ENCODE measurements around the gene MS4A14. TPM values are rescaled to one million over a fixed set of nuclear protein-coding genes. Genes with fewer than 3 reads are reported as not detected.

MS4A14 gene
- total RNA-seq, 1 experiment from 2014 or later, result not detected

DNA sequence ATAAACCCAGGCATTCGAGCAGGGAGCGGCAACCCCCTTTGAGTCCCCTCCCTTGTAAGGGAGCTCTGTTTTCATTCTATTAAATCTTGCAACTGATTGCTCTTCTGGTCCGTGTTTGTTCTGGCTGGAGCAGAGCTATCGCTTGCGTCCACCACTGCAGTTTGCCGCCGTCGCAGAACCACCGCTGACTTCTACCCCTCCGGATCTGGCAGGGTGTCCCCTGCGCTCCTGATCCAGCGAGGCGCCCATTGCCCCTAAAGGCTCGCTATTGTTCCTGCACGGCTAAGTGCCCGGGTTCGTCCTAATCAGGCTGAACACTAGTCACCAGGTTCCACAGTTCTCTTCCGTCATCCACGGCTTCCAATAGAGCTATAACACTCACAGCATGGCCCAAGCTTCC lies 28.4 kb upstream of the MS4A14 start:
- ChIA-PET CTCF (no interaction called here), POLR2A (ENCODE audit: unreplicated experiment) (no interaction called here)
- H3K9me2 ChIP-seq (ENCODE audit: insufficient read depth), result no peaks in the 10 kb centered on the region
- no peak overlapping the region for H3K4me2 ChIP-seq
- H3K4me3 ChIP-seq, result no peak overlapping the region
- no peaks in the 10 kb centered on the region for H3K79me2 ChIP-seq (ENCODE audit: low read depth)
- H2AFZ ChIP-seq, result no peak overlapping the region
- peaks cover 63% of the 10 kb centered on the region for H3K27me3 ChIP-seq (ENCODE audit: insufficient read depth, low read depth)
- H3F3A ChIP-seq (ENCODE audit: insufficient read depth, low read depth), result no peaks in the 10 kb centered on the region
- peaks cover 12% of the 10 kb centered on the region; the same call in 1 of the 2 replicates for H3K4me1 ChIP-seq (replicated peaks; ENCODE audit: insufficient read depth)
- H3K36me3 ChIP-seq (ENCODE audit: low read depth), result no peaks in the 10 kb centered on the region
- intact Hi-C loops (cut with micrococcal nuclease; ENCODE audit: unreplicated experiment), result loop anchor here (10.0 kb wide), 1 partner anchor 117 kb away; no protein-coding TSS in a partner anchor
- no TSS peak for BruUV-seq (replicated peaks)
- H3K27ac ChIP-seq, result no peak overlapping the region
- H4K20me1 ChIP-seq (ENCODE audit: insufficient read depth), result no peaks in the 10 kb centered on the region; the same call in 1 of the 2 replicates
- no peak for DNase-seq
- no peak for TF ChIP-seq EZH2 (IDR thresholded peaks at IDR 0.05; ENCODE audit: low read depth)
- TF ChIP-seq, protein P1, sequence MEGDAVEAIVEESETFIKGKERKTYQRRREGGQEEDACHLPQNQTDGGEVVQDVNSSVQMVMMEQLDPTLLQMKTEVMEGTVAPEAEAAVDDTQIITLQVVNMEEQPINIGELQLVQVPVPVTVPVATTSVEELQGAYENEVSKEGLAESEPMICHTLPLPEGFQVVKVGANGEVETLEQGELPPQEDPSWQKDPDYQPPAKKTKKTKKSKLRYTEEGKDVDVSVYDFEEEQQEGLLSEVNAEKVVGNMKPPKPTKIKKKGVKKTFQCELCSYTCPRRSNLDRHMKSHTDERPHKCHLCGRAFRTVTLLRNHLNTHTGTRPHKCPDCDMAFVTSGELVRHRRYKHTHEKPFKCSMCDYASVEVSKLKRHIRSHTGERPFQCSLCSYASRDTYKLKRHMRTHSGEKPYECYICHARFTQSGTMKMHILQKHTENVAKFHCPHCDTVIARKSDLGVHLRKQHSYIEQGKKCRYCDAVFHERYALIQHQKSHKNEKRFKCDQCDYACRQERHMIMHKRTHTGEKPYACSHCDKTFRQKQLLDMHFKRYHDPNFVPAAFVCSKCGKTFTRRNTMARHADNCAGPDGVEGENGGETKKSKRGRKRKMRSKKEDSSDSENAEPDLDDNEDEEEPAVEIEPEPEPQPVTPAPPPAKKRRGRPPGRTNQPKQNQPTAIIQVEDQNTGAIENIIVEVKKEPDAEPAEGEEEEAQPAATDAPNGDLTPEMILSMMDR (conservative IDR thresholded peaks at IDR 0.05), result no peak
- peaks cover 3% of the 10 kb centered on the region; the same call in 1 of the 2 replicates for H3K9me3 ChIP-seq (ENCODE audit: insufficient read depth, low read depth)

DNA sequence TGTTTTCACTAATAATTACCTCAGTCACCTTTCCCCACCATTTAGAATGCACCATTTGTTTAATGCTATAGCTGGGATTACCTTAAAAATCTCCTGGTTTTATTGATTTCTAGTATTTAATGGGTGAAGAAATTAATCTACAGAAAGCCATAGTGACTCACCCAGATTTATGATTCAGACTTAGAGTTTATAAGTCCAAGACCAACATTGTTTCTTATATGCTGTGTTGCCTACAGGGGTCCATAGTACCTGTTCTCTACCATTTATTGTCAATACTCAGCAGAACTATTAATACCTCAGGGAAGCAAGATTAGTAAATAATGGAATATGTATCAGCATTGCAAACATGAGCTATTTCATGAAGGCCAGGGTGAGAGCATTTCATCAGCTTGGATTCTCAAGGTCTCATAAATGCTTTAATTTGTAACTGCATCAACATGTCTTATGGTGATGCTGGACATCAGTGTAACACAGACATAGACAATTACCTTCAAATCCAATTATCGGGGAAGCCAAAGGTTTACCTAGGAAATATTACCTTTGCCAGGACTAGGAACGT lies 25.9 kb upstream of the MS4A14 start:
- H3K27me3 ChIP-seq (ENCODE audit: insufficient read depth, low read depth), result peaks cover 64% of the 10 kb centered on the region
- no peak for TF ChIP-seq EZH2 (IDR thresholded peaks at IDR 0.05; ENCODE audit: low read depth)
- TF ChIP-seq, protein P1 (conservative IDR thresholded peaks at IDR 0.05), result no peak
- H3F3A ChIP-seq (ENCODE audit: insufficient read depth, low read depth), result no peaks in the 10 kb centered on the region
- no peak overlapping the region for H2AFZ ChIP-seq
- no peak for DNase-seq
- H3K9me2 ChIP-seq (ENCODE audit: insufficient read depth), result no peaks in the 10 kb centered on the region
- CTCF ChIA-PET, result no interaction called here
- H3K4me2 ChIP-seq, result no peak overlapping the region
- H3K4me3 ChIP-seq, result no peak overlapping the region
- no TSS peak for BruUV-seq (replicated peaks)
- POLR2A ChIA-PET (ENCODE audit: unreplicated experiment), result no interaction called here
- no peaks in the 10 kb centered on the region for H3K36me3 ChIP-seq (ENCODE audit: low read depth)
- no peaks in the 10 kb centered on the region for H3K79me2 ChIP-seq (ENCODE audit: low read depth)
- H3K9me3 ChIP-seq (ENCODE audit: insufficient read depth, low read depth), result peaks cover 3% of the 10 kb centered on the region; the same call in 1 of the 2 replicates
- intact Hi-C loops (cut with micrococcal nuclease; ENCODE audit: unreplicated experiment), result no loop called here
- H4K20me1 ChIP-seq (ENCODE audit: insufficient read depth), result no peaks in the 10 kb centered on the region; the same call in 1 of the 2 replicates
- H3K27ac ChIP-seq, result no peak overlapping the region
- peaks cover 12% of the 10 kb centered on the region; the same call in 1 of the 2 replicates for H3K4me1 ChIP-seq (replicated peaks; ENCODE audit: insufficient read depth)

DNA sequence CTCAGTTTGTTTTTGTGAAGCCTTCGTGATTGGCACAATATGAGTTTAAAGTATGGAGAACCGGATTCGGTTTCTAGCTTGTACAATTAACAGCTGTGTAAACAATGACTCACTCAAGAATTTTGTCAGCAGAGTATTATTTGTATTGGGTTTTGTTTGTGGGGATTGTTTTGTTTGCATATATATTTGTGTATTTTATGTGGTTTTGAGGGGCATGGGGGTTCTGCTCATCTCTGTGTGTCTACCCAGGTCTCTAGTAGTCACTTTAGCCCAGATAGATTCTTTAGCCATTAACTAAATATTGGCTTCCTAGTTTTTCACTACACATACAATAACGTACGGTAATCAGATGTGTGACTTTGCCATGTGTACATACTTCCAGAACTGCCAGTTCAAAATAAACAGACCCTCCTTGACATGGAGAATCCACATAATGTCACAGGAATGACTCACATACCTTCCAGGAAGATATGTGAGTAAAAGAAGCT lies 25.4 kb upstream of the MS4A14 start:
- H3K4me1 ChIP-seq (replicated peaks; ENCODE audit: insufficient read depth), result peaks cover 12% of the 10 kb centered on the region; the same call in 1 of the 2 replicates
- no peak overlapping the region for H3K27ac ChIP-seq
- no peaks in the 10 kb centered on the region for H3K36me3 ChIP-seq (ENCODE audit: low read depth)
- ChIA-PET CTCF (no interaction called here), POLR2A (ENCODE audit: unreplicated experiment) (no interaction called here)
- no peaks in the 10 kb centered on the region for H3K9me2 ChIP-seq (ENCODE audit: insufficient read depth)
- peaks cover 64% of the 10 kb centered on the region for H3K27me3 ChIP-seq (ENCODE audit: insufficient read depth, low read depth)
- peak in 1 of 2 experiments; percentile 63 for DNase-seq
- no peak overlapping the region for H3K4me3 ChIP-seq
- H3F3A ChIP-seq (ENCODE audit: insufficient read depth, low read depth), result no peaks in the 10 kb centered on the region
- TF ChIP-seq, protein P1 (conservative IDR thresholded peaks at IDR 0.05), result no peak
- TF ChIP-seq EZH2 (IDR thresholded peaks at IDR 0.05; ENCODE audit: low read depth), result no peak
- no TSS peak for BruUV-seq (replicated peaks)
- intact Hi-C loops (cut with micrococcal nuclease; ENCODE audit: unreplicated experiment), result no loop called here
- no peaks in the 10 kb centered on the region for H3K79me2 ChIP-seq (ENCODE audit: low read depth)
- H2AFZ ChIP-seq, result no peak overlapping the region
- peaks cover 3% of the 10 kb centered on the region; the same call in 1 of the 2 replicates for H3K9me3 ChIP-seq (ENCODE audit: insufficient read depth, low read depth)
- H4K20me1 ChIP-seq (ENCODE audit: insufficient read depth), result no peaks in the 10 kb centered on the region; the same call in 1 of the 2 replicates
- H3K4me2 ChIP-seq, result no peak overlapping the region
